ENCODE results near the gene NDUFA6.
"Not testable (repeated sequence)": the region's sequence is repeated elsewhere in the genome, so short reads cannot be mapped to it uniquely, and the experiment has no call there.

Gene NDUFA6

GRCh38 chr22:42111798-42112197 lies 21.2 kb upstream of the NDUFA6 start:
- no peak for DNase-seq

DNA sequence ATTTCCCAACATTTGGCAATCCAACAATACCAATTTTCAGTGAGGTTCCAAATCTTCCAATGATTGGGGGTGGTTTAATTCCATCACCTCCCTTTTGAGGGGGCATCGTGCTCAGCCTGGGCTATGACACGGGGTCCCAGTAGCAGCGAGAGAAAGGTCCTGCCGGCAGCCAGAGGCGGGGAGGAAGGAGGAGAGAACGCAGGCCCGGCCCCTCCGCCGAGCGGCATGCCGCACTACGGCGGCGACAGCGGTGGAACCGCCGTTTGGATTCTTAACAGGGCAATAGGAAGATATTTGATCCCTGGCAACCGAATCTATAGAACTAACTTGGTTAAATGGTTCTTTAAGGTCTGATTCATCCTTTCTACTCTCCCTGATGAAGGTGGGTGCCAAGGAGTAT lies 18.3 kb upstream of the NDUFA6 start:
- no peak for DNase-seq

DNA sequence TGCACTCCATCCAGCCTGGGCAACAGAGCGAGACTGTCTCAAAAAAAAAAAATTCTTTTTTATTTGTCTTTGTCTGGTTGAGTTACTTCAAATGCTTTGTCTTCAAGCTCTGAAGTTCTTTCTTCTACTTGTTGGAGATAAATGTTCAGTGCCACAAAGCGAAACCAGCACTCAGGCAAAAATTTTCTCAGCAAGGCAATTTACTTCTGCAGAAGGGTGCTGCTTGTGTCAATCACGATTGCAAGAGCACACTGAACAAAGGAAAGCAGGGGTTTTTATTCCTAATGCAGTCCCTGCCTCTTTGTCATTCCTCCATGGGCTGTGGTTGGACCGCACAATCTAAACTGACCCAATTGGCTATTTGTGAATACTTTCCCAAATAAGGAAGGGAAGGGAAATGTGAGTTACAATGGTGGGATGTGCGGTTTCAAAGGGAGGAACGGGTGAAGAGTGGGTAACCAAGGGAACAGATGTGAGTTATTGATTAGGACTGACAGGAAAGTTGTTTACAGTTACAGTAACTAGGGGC lies 13.8 kb upstream of the NDUFA6 start:
- DNase-seq = not testable (repeated sequence)

DNA sequence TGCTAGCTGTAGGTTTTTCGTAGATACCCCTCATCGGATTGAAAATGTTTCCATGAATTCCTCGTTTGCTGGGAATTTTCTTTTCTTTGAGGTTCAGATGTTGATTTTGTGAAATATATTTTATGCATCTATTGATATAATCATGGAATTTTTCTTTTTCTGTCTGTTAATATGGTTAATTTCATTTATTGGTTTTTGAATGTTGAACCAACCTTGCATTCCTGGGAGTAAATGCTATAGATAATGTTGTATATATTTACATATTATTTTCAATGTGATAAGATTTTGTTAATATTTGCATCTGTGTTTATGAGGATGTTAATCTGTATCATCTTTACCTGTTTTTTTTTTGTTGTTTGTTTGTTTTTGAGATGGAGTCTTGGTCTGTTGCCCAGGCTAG lies 10.6 kb upstream of the NDUFA6 start:
- DNase-seq = no peak

- no peak for DNase-seq
These were observed 847 bp upstream of the NDUFA6 start for GRCh38 chr22:42091455-42091782.

- DNase-seq = no peak
These were observed 4.5 kb downstream of the NDUFA6 start for GRCh38 chr22:42086051-42086450.

DNA sequence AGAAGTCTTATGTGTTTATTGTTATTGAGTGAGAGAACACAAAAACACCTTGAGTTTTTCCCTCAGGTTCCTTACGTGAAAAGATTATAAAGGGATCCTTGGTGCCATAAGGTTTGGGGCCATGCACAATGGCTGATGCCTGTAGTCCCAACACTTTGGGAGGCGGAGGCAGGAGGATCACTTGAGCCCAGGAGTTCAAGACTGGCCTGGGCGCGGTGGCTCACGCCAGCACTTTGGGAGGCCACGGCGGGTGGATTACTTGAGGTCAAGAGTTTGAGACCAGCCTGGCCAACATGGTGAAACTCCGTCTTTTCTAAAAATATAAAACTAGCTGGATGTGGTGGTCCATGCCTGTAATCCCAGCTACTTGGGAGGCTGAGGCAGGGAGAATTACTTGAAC lies 5.7 kb downstream of the NDUFA6 start:
- DNase-seq = no peak

- no peak for DNase-seq
These were observed 7.5 kb downstream of the NDUFA6 start for GRCh38 chr22:42083119-42083518.

GRCh38 chr22:42080287-42080686 lies 10.3 kb downstream of the NDUFA6 start:
- DNase-seq = no peak

DNA sequence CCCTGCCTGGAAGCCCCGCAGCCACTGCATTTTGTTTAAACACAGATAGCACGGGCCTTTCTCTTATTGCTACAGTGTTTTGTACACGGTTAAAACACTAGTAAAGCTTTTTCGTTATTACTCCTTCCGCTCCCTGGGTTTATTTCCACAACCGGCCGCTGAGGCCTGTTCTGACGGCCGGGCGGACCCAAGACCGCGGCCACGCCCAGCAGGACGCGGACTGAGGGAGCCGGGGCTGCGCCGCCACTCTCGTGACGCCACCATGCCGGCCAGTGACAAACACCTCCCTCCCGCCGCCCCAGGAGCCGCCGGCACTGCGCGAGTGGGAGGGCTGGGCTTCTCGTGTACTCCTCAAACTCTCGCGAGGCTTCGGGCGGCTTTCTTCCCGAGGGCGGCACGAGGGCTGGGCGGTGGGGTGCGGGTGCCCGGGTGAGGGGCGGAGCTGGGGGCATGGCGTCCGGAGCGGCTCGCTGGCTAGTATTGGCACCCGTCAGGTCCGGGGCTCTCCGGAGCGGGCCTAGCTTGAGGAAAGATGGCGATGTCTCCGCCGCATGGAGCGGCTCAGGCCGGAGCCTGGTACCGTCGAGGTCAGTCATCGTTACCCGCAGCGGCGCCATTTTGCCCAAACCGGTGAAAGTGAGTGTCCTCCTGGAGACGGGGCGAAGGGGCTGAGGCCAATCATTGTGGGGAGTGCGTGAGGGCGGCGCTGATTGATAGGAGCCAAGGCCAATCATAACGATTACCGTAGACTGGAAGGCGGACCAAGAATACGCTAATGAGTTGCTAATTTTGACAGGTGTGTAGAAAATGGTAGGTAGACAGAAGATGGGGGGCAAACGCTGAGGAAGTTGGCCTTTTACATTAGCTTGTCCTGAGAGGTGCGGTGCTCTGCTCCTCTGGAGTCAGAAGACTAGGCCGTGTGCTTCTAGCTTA lies 11.0 kb downstream of the NDUFA6 start, which contains the start of gene SMDT1:
SMDT1 (plus strand) TSS at position 382 of the 933 bp plus-strand sequence; CDS start at position 451, 69 bp downstream.
- DNase-seq = peak; percentile 98

DNA sequence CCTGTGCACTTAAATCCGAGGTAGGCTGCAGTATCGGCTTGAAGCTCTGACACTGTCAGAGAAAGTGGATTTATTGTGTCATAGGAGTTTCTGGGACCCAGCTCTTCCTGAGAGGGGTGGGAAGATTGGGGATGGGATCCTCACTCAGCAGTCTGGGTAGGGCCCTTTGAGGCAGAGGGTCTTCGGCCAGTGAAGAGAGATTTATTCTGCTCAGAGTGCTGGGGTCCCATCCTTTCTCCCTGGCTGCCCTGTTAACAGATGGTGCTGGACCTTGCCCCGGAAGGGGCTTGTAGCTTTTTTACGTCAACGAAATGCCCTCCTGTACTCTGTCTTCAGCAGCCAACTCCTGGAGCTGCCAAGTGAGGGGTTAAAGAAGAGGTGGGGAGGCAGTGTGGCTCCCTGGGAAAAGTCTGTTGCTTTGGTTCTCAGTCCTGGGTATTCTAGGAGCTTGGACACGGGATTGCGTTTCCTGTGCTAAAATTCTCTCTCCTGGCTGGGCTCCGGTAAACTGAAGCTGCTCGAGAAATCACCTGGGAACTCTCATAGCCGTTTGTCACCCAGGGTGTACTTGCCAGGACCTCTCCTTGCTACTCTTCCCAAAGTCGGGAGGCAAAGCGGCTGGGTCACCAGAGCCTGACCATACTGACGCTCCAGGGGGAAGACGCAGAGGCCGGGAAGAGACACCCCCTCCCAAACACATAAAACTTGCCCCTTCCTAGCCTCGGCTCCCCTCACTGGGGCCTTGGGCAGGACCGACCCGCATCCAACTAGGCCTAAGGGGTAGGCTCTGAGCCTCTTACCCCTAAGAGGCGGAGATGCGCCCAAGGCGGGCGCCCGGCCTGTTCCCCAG lies 11.9 kb downstream of the NDUFA6 start:
- DNase-seq = no peak

DNA sequence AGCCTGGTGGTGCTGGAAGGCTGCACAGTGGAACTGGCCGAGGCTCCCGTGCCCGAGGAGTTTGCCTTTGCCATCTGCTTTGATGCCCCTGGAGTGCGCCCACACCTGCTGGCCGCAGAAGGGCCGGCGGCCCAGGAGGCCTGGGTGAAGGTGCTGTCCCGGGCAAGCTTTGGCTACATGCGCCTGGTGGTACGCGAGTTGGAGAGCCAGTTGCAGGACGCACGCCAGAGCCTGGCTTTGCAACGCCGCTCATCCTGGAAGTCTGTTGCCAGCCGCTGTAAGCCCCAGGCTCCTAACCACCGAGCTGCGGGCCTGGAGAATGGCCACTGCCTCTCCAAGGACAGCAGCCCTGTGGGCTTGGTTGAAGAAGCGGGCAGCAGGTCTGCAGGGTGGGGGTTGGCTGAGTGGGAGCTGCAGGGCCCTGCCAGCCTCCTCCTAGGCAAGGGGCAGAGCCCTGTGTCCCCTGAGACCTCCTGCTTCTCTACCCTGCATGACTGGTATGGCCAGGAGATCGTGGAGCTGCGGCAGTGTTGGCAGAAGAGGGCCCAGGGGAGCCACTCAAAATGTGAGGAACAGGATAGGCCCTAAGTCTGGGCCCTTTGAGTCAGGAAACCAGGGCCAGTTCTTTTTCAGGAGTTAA lies 13.0 kb downstream of the NDUFA6 start:
- no peak for DNase-seq

GRCh38 chr22:42076764-42077485 lies 13.6 kb downstream of the NDUFA6 start:
- no peak for DNase-seq

- DNase-seq = no peak
These were observed 15.5 kb downstream of the NDUFA6 start for GRCh38 chr22:42074846-42075676.

GRCh38 chr22:42074132-42074811 lies 16.3 kb downstream of the NDUFA6 start, which contains the start of gene PHETA2:
Gene PHETA2, plus strand, starts transcription at chr22:42074248. Its CDS starts 3,046 bp downstream, at chr22:42077294.
- peak; percentile 52 for DNase-seq

DNA sequence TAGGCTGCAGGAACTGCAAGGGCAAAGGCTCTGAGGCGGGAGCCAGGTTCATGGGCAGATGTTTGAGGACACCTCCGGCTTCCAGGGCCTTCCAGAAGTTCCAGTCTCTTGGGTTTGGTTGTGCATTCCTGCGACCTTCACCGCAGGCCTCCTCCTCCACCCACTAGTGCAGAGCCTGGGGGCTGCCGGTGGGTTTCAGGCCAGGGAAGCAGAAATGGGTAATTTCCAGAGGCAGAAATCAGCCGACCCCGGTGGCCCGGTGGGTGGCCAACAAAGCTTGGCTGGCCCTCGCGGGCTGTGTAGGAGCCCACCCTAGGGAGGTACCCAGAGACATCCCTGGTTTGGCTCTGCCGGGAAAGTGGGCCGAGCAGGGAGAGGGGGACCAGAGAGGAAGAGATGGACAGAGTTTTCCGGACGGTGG lies 16.9 kb downstream of the NDUFA6 start:
- DNase-seq = no peak

DNA sequence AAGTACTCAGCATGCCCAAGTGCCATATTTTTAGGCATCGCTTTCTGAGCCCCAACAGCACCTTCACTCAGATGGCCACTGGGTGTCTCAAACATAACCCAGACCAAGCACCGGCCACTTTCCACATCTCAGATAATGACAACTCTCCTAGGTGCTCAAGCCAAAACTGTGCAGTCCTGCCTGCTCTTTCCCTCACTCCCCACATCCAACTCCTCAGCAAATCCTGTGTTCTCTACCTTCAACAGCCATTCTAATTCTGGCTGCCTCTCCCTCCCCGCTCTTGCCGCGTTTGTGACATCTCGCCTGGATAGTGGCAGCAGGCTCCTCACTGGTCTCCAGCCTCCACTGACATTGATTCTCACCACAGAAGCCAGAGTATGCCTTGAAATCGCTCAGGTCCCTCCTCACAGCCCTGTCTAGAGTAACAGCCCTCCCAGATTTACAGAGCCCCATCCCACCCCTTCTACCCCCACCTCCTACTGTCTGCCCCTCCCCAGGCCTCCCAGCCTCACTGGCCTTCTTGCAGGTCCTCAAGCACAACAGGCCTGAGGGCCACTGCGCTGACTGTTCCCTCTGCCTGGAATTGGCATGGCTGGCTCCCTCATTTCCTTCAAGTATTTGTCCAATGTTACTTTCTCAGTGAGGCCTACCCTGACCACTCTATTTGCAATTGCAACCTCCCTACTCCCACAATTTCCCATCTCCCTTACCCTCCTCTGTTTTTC lies 17.8 kb downstream of the NDUFA6 start:
- DNase-seq = no peak

DNA sequence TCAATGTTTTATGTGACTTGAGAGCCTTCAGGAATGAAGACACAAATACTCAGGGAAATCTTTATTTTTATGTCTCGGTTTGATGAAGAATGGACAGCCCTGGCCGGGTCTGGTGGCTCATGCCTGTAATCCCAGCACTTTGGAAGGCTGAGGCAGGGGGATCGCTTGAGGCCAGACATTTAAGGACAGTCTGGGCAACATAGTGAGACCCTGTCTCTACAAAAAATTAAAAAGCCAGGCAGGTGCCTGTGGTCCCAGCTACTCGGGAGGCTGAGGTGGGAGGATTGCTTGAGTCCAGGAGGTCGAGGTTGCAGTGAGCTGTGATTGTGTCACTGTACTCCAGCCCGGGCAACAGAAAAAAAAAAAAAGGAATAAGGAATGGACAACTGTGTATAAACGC lies 19.1 kb downstream of the NDUFA6 start:
- not testable (repeated sequence) for DNase-seq

DNA sequence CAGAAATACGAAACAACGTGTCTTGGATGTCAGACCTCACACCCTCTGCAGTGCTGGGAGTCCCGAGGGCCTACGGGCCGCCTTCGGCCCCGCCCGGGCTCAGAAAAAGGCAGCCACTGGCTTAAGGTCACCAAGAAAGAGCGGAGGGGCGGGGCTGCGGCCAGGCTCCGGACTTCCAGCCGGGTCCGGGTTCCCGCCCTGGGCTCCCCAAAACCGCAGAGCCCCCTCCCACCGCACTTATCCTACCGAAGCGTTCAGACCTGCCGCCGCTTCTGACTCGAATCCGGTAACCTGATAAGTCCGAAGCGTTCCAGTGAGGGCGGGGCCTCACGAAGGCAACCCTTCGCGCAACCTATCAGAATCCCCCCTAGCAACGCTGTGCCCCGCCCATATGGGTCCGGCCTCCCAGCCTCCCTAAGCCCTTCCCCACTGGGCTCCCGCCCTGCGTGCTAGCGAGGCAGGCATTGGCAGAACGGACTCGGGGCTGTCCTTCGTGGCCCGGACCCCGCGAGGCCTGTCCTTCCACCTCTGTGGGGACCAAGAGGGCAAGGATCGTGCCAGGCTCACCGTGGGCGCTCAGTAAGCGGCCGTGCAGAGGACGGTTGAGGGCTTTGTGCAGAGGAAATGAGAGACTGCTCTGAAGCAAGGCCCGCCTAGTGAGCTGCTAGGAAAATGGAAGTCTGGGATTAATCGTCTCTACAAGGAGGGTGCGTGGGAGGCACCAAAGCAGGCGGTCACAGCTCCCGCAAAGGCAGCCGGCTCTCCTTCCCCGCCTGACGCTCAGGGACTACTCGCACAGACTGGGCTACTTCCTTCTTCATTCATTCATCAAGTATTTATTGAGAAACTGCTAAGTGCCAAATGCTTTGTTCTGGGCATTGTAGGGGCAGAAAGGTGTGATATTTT lies 19.8 kb downstream of the NDUFA6 start, which contains the start of gene NAGA:
NAGA (minus strand) TSS at position 296 of the 906 bp plus-strand sequence. CDS start 515 bp downstream, outside the sequence.
- peak; percentile 94 for DNase-seq
